GM23338 (cell line): Measurements from ENCODE around the gene PLCG2.

Experiments used
- CREB1 ChIP-seq: fragments of 250-450 bp; sonication (Bioruptor Pico); IDR thresholded peaks from 2 replicates; pipeline ENCODE4 v1.5.0; 2020; ENCODE audit warnings: low read depth, mild to moderate bottlenecking, moderate library complexity
- CTCF ChIP-seq, 2 experiments: fragments of 200-600 bp in 1 of 2; sonication (generic) in 1 of 2; conservative IDR thresholded peaks; 2 replicates each; pipeline versions ENCODE4 v1.5.1 to v1.6.1; 2016 to 2017; ENCODE audit warnings: antibody characterized with exemption in 2 of 2, low read depth in 2 of 2, mild to moderate bottlenecking in 2 of 2, moderate library complexity in 1 of 2
- ETS1 ChIP-seq: IDR thresholded peaks from 2 replicates; pipeline ENCODE4 v1.6.1; 2016; ENCODE audit warnings: antibody characterized with exemption
- EZH2 ChIP-seq: fragments of 200-600 bp; sonication (generic); IDR thresholded peaks from one replicate; pipeline ENCODE4 v1.8.0; 2017; ENCODE audit warnings: antibody characterized with exemption, mild to moderate bottlenecking, low read depth; ENCODE audit not compliant: unreplicated experiment
- POLR2AphosphoS5 ChIP-seq: IDR thresholded peaks from 2 replicates; pipeline ENCODE4 v1.6.1; 2016; ENCODE audit warnings: antibody characterized with exemption, low read depth
- REST ChIP-seq: IDR thresholded peaks from one replicate; pipeline ENCODE4 v1.6.1; 2018; ENCODE audit warnings: antibody characterized with exemption; ENCODE audit not compliant: unreplicated experiment
- ZNF114 ChIP-seq: fragments of 250-450 bp; sonication (Bioruptor Pico); IDR thresholded peaks from 2 replicates; pipeline ENCODE4 v1.5.0; 2020; ENCODE audit warnings: mild to moderate bottlenecking, moderate library complexity

GRCh38 chr16:81796035-81796434 is 16.9 kb downstream of the PLCG2 start:
- no peak for TF ChIP-seq CTCF (conservative IDR thresholded peaks at IDR 0.05; ENCODE audit: low read depth in 2 of 2)
- no peak for TF ChIP-seq REST
- no peak for TF ChIP-seq ZNF114
- TF ChIP-seq POLR2AphosphoS5, result no peak
- no peak for TF ChIP-seq EZH2
- TF ChIP-seq ETS1, result no peak
- TF ChIP-seq CREB1 (CRISPR knock-in tag), result no peak
